Right cardiac atrium (tissue), 5 donors: ENCODE results near the gene SGCB. TPM values are rescaled to one million over a fixed set of nuclear protein-coding genes. Genes with fewer than 3 reads are reported as not detected.

Experiments used
- ATAC-seq, 2 donors: fragments of 200-7000 bp; cut with Tn5 transposase; one replicate each; pipeline versions ENCODE4 v1.8.0 to v1.9.1; 2020; ENCODE audit warnings: moderate library complexity in 2 of 2, mild to moderate bottlenecking in 1 of 2
- DNase-seq, 3 donors: peaks; one replicate each; pipeline ENCODE4 v3.0.0-alpha.2; 2020
- H3K27ac ChIP-seq: one replicate; pipeline ENCODE4 v1.5.1; 2013; ENCODE audit warnings: mild to moderate bottlenecking, low read length, control low read depth, moderate library complexity
- H3K27me3 ChIP-seq: one replicate; pipeline ENCODE4 v1.6.1; 2013; ENCODE audit not compliant: control insufficient read depth, insufficient read depth
- H3K4me1 ChIP-seq: one replicate; pipeline ENCODE4 v1.6.1; 2013; ENCODE audit warnings: low read length; ENCODE audit not compliant: control insufficient read depth, insufficient read depth
- H3K4me3 ChIP-seq: one replicate; pipeline ENCODE4 v1.5.1; 2013; ENCODE audit warnings: low read length, control low read depth
- H3K9me3 ChIP-seq: one replicate; pipeline ENCODE4 v1.6.1; 2013; ENCODE audit warnings: low read length; ENCODE audit not compliant: control insufficient read depth
- WGBS: extraction: QIAGEN DNeasy Blood & Tissue Kit; methylation state at CpG from one replicate; pipeline ENCODE4 v1.1.7; 2013; 5-methylcytosine and 5-hydroxymethylcytosine counted together
- intact Hi-C, 4 donors: fragments of 100-400 bp; cut with DNase I; formaldehyde crosslinking; loops; one replicate each; pipeline versions ENCODE4 v1.11.0 to v1.14.0; 2022 to 2023
- polyA plus RNA-seq: library from polyadenylated mRNA; stranded (reverse); fragments of 200-250 nt; gene quantifications from one replicate; pipeline ENCODE4 v1.2.3, GENCODE V29; 2013
- total RNA-seq, 4 donors: library from RNA; stranded (reverse); fragmentation: NEBNext Ultra II Directional; extraction: Animal tissue kit (Norgen Biotek cat#: 25700); gene quantifications; one replicate each; pipeline ENCODE4 v1.2.1, GENCODE V29; 2021
- donor health status: healthy with polysubstance abuse.
- donor health status: DM: no; HTN: yes; CAD: no.
- donor health status: DM: no; HTN: no; CAD: no.
- donor health status: DM: no; HTN: yes; CAD: no; lungs with severe emphysema.
- donor health status: DM: yes; HTN: yes; CAD: no.

The SGCB gene
- total and polyA plus RNA-seq, 5 donors, result 34.6 to 107 (median 96.7) TPM

GRCh38 chr4:52019936-52020657 is 18.0 kb downstream of the SGCB start, which contains the start of gene LRRC66:
Gene LRRC66 (minus strand): TSS chr4:52020363. CDS start chr4:52017613, 2,750 bp downstream.
- Histone ChIP-seq H3K27ac (no peak within 1 kb of the TSS), H3K4me1 (no peaks in the 10 kb centered on the region), H3K27me3 (no peaks in the 10 kb centered on the region), H3K9me3 (no peaks in the 10 kb centered on the region), H3K4me3 (no peak within 1 kb of the TSS)
- intact Hi-C loops, result loop anchor here (5.0 to 10.0 kb wide), 2 partner anchors 125 to 183 kb away; no protein-coding TSS in a partner anchor
- DNase-seq, result peak in 2 of 3 donors; percentile 22 to 51
- peak; percentile 31 to 45 for ATAC-seq
- 86% methylated on average over 6 of the region's 6 CpGs for WGBS

GRCh38 chr4:52017814-52018213 is 20.3 kb downstream of the SGCB start:
- intact Hi-C loops, result loop anchor here in 1 of 4 donors (5.0 kb wide), 1 partner anchor 181 kb away; no protein-coding TSS in a partner anchor
- no peak overlapping the region for H3K27ac ChIP-seq
- no peaks in the 10 kb centered on the region for H3K9me3 ChIP-seq
- no peaks in the 10 kb centered on the region for H3K27me3 ChIP-seq
- ATAC-seq, result no peak
- 48% methylated on average over 1 of the region's 1 CpG for WGBS
- H3K4me1 ChIP-seq, result no peaks in the 10 kb centered on the region
- no peak overlapping the region for H3K4me3 ChIP-seq
- no peak for DNase-seq

DNA sequence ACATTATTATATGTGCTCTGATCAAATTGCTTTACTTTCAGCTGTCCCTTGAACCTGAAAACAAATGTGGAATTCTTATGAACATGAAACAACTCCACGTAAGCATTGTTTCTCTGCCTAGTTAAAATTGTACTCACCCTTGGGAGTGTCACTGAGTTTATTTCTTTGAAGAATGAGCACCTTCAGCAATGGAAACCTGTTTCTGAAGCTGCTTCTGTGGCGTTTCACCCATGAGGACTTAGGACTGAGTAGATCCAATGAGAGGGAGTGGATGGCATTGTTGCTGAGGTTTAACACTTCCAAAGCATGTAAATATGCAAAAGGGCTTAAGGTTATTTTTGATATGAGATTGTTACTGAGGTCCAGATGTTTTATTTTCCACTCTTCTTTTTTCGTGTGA is 21.1 kb downstream of the SGCB start:
- WGBS, result 81% methylated on average over 3 of the region's 3 CpGs
- Histone ChIP-seq H3K27me3 (no peaks in the 10 kb centered on the region), H3K27ac (no peak overlapping the region), H3K4me1 (no peaks in the 10 kb centered on the region), H3K4me3 (no peak overlapping the region), H3K9me3 (no peaks in the 10 kb centered on the region)
- ATAC-seq, result no peak
- intact Hi-C loops, result loop anchor here in 1 of 4 donors (5.0 kb wide), 1 partner anchor 180 kb away; no protein-coding TSS in a partner anchor
- no peak for DNase-seq

DNA sequence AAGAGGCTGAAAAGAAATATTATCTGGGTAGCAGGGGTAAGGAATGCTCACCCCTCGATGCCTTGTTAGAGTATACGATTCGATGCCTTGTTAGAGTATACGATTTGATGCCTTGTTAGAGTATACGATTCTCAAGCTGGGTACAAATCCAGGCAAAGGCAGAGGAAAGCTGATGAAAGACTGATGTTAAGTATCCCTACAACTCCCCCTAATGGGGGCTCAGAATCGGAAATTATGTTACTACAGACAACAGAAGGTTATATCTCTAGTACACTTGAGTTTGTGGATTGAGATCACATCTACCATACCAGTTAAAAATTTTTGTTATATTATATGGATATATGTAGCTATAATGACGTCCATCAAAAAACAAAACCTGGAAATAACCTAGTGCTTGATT is 22.7 kb downstream of the SGCB start:
- Histone ChIP-seq H3K9me3 (no peaks in the 10 kb centered on the region), H3K4me3 (no peak overlapping the region), H3K4me1 (no peaks in the 10 kb centered on the region), H3K27ac (no peak overlapping the region), H3K27me3 (no peaks in the 10 kb centered on the region)
- ATAC-seq (no peak), DNase-seq (no peak)
- 77% methylated on average over 7 of the region's 7 CpGs for WGBS
- intact Hi-C loops, result loop anchor here in 1 of 4 donors (5.0 kb wide), 1 partner anchor 178 kb away; no protein-coding TSS in a partner anchor

DNA sequence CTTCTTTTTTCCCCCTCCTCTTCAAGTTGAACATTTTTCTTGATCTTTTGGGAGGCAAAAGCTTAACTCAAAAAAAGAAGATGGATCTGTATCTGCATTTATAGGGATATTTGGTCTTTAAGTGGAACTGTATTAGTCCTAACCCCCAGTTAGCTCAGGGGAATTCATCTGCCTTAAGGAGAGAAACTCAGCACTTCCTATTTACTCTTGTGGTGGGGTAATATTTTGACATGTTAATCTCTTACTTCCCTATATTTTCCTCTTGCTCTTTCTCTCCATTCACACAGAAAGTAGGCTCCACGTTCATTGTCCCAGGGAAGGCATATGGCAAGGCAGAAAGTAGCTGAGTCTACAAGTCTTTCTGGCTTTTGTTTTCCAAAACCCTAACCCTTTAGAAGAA is 23.2 kb downstream of the SGCB start:
- 62% methylated on average over 1 of the region's 1 CpG for WGBS
- Histone ChIP-seq H3K9me3 (no peaks in the 10 kb centered on the region), H3K4me3 (no peak overlapping the region), H3K27ac (no peak overlapping the region), H3K4me1 (no peaks in the 10 kb centered on the region), H3K27me3 (no peaks in the 10 kb centered on the region)
- DNase-seq (no peak), ATAC-seq (no peak)
- intact Hi-C loops, result loop anchor here in 1 of 4 donors (5.0 kb wide), 1 partner anchor 178 kb away; no protein-coding TSS in a partner anchor

GRCh38 chr4:52012651-52013050 is 25.4 kb downstream of the SGCB start:
- intact Hi-C loops, result no loop called here
- no peak overlapping the region for H3K4me3 ChIP-seq
- no peak for ATAC-seq
- no peaks in the 10 kb centered on the region for H3K27me3 ChIP-seq
- no peak for DNase-seq
- no peaks in the 10 kb centered on the region for H3K9me3 ChIP-seq
- H3K4me1 ChIP-seq, result no peaks in the 10 kb centered on the region
- no peak overlapping the region for H3K27ac ChIP-seq
- 95% methylated on average over 1 of the region's 1 CpG for WGBS

DNA sequence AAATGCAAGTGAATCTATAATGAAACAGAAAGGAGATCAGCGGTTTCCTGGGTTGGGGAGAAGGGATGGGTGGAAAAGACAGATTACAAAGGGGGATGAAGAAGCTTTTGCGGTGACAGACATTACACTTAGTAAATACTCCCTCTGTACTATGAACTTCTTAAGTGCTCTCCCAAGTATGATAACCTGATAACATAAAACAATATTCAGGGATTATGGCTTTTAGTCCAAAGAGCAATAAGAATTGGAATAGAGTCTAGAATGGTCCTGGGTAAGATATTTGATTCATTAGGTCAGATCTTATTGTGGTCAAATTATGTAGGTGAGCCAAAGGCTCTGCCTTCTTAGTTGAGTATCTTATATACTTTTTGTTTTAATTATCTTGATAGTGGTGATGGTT is 27.1 kb downstream of the SGCB start:
- Histone ChIP-seq H3K4me1 (no peaks in the 10 kb centered on the region), H3K27me3 (no peaks in the 10 kb centered on the region), H3K9me3 (no peaks in the 10 kb centered on the region), H3K4me3 (no peak overlapping the region), H3K27ac (no peak overlapping the region)
- intact Hi-C loops, result no loop called here
- ATAC-seq, result no peak
- WGBS, result 99% methylated on average over 2 of the region's 2 CpGs
- no peak for DNase-seq

DNA sequence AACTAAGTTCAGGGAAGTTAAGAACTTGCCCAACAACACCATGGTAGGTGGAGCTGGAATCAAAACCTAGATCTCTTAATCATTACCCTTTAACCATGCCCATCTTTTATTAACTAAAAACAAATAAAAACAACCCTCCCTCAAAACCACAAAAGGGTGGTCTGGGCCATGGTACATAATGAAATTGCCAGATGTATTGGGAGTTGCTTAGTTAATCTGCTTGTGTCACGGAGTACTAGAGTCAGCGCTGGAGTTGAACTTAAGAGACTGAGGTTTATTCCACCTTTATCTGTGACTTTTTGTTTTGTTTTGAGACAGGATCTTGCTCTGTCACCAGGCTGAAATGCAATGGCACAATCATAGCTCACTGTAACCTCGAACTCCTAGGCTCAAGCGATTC is 31.2 kb downstream of the SGCB start:
- no peak overlapping the region for H3K27ac ChIP-seq
- H3K4me1 ChIP-seq, result peaks cover 2% of the 10 kb centered on the region
- DNase-seq (no peak), ATAC-seq (no peak)
- H3K27me3 ChIP-seq, result no peaks in the 10 kb centered on the region
- no peak overlapping the region for H3K4me3 ChIP-seq
- H3K9me3 ChIP-seq, result no peaks in the 10 kb centered on the region
- intact Hi-C loops, result no loop called here
- WGBS, result 98% methylated on average over 4 of the region's 4 CpGs

DNA sequence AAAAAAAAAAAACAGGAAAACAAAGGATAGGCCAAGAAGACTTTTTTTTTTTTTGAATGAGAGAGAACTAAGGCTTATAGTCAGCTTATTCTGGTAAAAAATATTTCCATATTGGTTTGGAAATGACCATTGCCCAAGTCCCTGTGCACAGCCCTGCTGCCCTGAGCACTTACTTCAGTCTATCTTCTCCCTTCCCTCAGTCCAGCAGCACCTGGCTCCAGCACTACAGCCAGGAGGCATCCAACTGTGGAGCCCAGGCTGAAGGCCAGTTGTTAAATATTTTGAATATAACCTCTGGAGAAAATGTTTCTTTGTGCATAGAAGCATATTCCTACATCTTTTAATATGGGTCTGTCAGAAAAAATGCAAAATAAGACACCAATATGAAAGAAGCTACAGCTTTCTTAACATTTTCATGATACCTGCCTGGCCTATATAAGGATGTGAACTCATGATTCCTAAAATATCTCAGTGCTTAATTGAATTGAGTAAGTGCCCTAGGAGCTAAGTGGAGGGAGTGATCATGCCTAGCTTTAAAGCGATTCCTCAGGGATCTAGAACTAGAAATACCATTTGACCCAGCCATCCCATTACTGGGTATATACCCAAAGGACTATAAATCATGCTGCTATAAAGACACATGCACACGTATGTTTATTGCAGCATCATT is 32.4 kb downstream of the SGCB start:
- 97% methylated on average over 1 of the region's 2 CpGs for WGBS
- intact Hi-C loops, result no loop called here

DNA sequence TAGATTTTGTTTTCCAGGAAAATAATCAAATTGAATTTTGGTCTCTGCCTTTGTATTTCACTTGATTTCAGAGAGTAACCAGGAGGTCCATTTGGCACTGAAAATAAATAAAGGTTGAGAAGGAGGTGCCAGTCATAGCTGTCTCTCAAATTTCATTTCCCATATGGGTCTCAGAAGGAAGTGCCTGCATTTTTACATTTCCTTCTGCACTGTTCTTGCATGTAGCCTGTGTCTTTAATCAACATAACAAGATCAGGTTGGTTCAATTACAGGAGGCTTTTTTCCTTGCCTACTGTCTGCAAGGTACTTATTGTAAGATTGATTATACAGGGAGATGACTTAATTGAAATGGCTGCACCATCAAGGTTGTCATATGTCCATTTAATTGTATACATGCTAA is 33.7 kb downstream of the SGCB start:
- H3K4me3 ChIP-seq, result no peak overlapping the region
- no peak for ATAC-seq
- intact Hi-C loops, result no loop called here
- no peaks in the 10 kb centered on the region for H3K9me3 ChIP-seq
- no peaks in the 10 kb centered on the region for H3K27me3 ChIP-seq
- no peak overlapping the region for H3K27ac ChIP-seq
- no peak for DNase-seq
- H3K4me1 ChIP-seq, result peaks cover 2% of the 10 kb centered on the region

More for the DNA sequence above, 32.4 kb downstream of the SGCB start:
- ATAC-seq (no peak), DNase-seq (no peak)
- Histone ChIP-seq H3K27ac (no peak overlapping the region), H3K4me3 (no peak overlapping the region), H3K27me3 (no peaks in the 10 kb centered on the region), H3K4me1 (peaks cover 2% of the 10 kb centered on the region), H3K9me3 (no peaks in the 10 kb centered on the region)

DNA sequence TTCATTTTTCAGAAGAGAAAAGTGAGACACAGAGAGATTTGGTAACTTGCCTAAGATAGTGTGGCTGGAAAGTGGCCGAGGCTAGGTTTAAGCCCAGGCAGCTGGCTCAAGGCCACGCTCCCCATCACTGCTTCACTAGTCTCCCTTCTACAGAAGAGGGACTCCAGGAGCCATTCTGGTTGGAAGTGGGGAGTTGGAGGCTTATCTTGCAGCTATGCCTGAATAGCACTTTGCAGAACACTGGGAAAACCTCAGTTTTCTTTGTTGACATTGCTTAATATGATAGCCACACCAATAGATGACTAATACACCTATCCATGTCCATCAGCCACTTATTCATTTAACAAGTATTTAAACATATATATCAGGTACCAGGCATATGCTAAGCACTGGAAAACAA is 36.5 kb downstream of the SGCB start:
- H3K27me3 ChIP-seq, result no peaks in the 10 kb centered on the region
- DNase-seq (peak in 2 of 3 donors; percentile 56 to 58), ATAC-seq (no peak)
- H3K4me1 ChIP-seq, result peaks cover 2% of the 10 kb centered on the region
- intact Hi-C loops, result no loop called here
- no peak overlapping the region for H3K27ac ChIP-seq
- H3K9me3 ChIP-seq, result no peaks in the 10 kb centered on the region
- 73% methylated on average over 2 of the region's 2 CpGs for WGBS
- no peak overlapping the region for H3K4me3 ChIP-seq
